Gastrocnemius medialis (tissue), 4 donors: ENCODE measurements around the gene WNT9B.

Experiments
- CTCF ChIP-seq, 5 experiments: fragments of 450-650 bp in 3 of 5; fragments of 200-600 bp in 2 of 5; sonication (generic) in 2 of 5; IDR thresholded peaks in 4 of 5; conservative IDR thresholded peaks in 1 of 5; 1 replicate in 4 of 5; 2 replicates in 1 of 5; pipeline ENCODE4 v1.5.1; 2016 to 2019; ENCODE audit warnings: antibody characterized with exemption in 5 of 5, mild to moderate bottlenecking in 3 of 5, moderate library complexity in 3 of 5
- POLR2A ChIP-seq, 2 donors: fragments of 450-650 bp; IDR thresholded peaks; one replicate each; pipeline ENCODE4 v1.6.1; 2017; ENCODE audit warnings: antibody characterized with exemption in 2 of 2, mild to moderate bottlenecking in 2 of 2, moderate library complexity in 2 of 2

DNA sequence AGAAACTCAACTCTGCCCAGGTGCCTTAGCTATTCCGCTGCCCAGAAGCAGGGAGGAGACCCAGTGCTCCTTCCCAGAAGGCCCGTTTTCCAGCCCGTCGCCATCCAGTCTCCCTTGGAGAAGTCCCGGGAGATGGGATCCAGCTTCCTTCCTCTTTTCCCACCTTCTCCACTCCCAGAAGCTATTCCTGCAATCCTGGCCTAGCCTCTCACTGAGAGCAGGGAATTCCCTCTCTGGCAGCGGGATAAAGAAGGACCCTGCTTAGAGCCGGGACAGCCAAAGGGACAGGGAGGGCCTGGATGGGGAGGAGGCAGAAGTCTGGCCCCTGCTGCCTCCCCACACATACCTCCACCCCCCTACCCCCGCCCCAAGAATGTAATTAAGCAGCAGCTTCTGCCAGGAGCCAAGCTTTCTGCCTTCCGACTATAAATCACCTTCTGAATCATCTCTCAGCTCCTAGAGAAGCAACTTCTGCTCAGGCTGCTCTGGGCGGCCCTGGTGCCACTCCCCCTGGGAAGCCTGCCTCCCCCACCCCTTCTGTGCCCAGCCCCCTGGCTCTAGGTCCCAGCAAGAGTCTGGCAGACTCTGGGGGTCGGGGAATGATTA lies 39.3 kb upstream of the WNT9B start:
- TF ChIP-seq CTCF (IDR thresholded peaks at IDR 0.05 in 4 of 5, conservative IDR thresholded peaks at IDR 0.05 in 1 of 5) (no peak), POLR2A (IDR thresholded peaks at IDR 0.05) (no peak)
